Measurements from ENCODE around the gene LIME1. TPM values are rescaled to one million over a fixed set of nuclear protein-coding genes. Genes with fewer than 3 reads are reported as not detected.
A peak's percentile ranks its signal among the peaks of the same experiment; 100 is the strongest.
"Not testable (repeated sequence)": the region's sequence is repeated elsewhere in the genome, so short reads cannot be mapped to it uniquely, and the experiment has no call there.

LIME1 gene
- total and polyA plus RNA-seq, 5 donors from 2014 or later: 237 to 547 (median 403) TPM

GRCh38 chr20:63730189-63730733 lies 6.2 kb upstream of the LIME1 start:
- peaks cover 5 to 34% (median 26%) of the 10 kb centered on the region in 4 donors for H3K4me1 Mint-ChIP-seq
- Histone ChIP-seq H3K36me3 (ENCODE audit: control insufficient read depth, insufficient read depth, low read length) (peaks cover 20% of the 10 kb centered on the region), H3K4me1 (ENCODE audit: control insufficient read depth, insufficient read depth, low read length, poor library complexity, severe bottlenecking) (peaks cover 52% of the 10 kb centered on the region), H3K27ac (ENCODE audit: insufficient read depth, low read length, poor library complexity, severe bottlenecking) (peak overlapping the region; percentile 69), H3K4me3 (ENCODE audit: low read depth, low read length) (peak overlapping the region; percentile 71)
- H3K4me3 Mint-ChIP-seq; H3K9me3 ChIP-seq (ENCODE audit: control insufficient read depth in 2 of 2, low read length in 2 of 2); H3K27me3 Mint-ChIP-seq; DNase-seq; H3K27me3 ChIP-seq (ENCODE audit: control insufficient read depth, insufficient read depth, low read length); ATAC-seq (ENCODE audit: low read depth in 2 of 2); H3K9me3 Mint-ChIP-seq: not testable (repeated sequence)
- H3K36me3 Mint-ChIP-seq: peaks cover 23% of the 10 kb centered on the region
- peak overlapping the region in 1 of 3 donors; percentile 83 for H3K27ac Mint-ChIP-seq

DNA sequence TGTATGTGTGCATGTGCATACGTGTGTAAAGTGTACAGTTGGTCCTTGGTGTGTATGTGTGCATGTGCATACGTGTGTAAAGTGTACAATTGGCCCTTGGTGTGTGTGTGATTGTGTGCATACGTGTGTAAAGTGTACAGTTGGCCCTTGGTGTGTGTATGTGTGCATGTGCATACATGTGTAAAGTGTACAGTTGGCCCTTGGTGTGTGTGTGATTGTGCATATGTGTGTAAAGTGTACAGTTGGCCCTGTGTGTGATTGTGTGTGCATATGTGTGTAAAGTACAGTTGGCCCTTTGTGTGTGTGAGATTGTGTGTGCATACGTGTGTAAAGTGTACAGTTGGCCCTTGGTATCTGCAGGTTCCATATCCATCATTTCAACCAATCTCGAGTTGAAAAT lies 5.1 kb upstream of the LIME1 start:
- Histone ChIP-seq H3K9me3 (ENCODE audit: control insufficient read depth in 2 of 2, low read length in 2 of 2) (no peaks in the 10 kb centered on the region), H3K27ac (ENCODE audit: insufficient read depth, low read length, poor library complexity, severe bottlenecking) (peak overlapping the region; percentile 69), H3K27me3 (ENCODE audit: control insufficient read depth, insufficient read depth, low read length) (no peaks in the 10 kb centered on the region), H3K4me3 (ENCODE audit: low read depth, low read length) (peak overlapping the region; percentile 71), H3K4me1 (ENCODE audit: control insufficient read depth, insufficient read depth, low read length, poor library complexity, severe bottlenecking) (peaks cover 63% of the 10 kb centered on the region), H3K36me3 (ENCODE audit: control insufficient read depth, insufficient read depth, low read length) (peaks cover 15% of the 10 kb centered on the region)
- H3K36me3 Mint-ChIP-seq: peaks cover 25% of the 10 kb centered on the region
- DNase-seq (no peak), ATAC-seq (ENCODE audit: low read depth in 2 of 2) (no peak)
- no peak overlapping the region for H3K4me3 Mint-ChIP-seq
- peaks cover 0 to 2% (median 0%) of the 10 kb centered on the region in 7 donors for H3K9me3 Mint-ChIP-seq
- H3K27ac Mint-ChIP-seq: no peak overlapping the region
- peaks cover 5 to 45% (median 35%) of the 10 kb centered on the region in 4 donors for H3K4me1 Mint-ChIP-seq
- no peaks in the 10 kb centered on the region for H3K27me3 Mint-ChIP-seq

GRCh38 chr20:63732118-63733095 lies 4.1 kb upstream of the LIME1 start:
- Histone ChIP-seq H3K4me3 (ENCODE audit: low read depth, low read length) (no peak overlapping the region), H3K9me3 (ENCODE audit: control insufficient read depth in 2 of 2, low read length in 2 of 2) (no peaks in the 10 kb centered on the region), H3K36me3 (ENCODE audit: control insufficient read depth, insufficient read depth, low read length) (peaks cover 15% of the 10 kb centered on the region), H3K27me3 (ENCODE audit: control insufficient read depth, insufficient read depth, low read length) (no peaks in the 10 kb centered on the region), H3K27ac (ENCODE audit: insufficient read depth, low read length, poor library complexity, severe bottlenecking) (no peak overlapping the region), H3K4me1 (ENCODE audit: control insufficient read depth, insufficient read depth, low read length, poor library complexity, severe bottlenecking) (peaks cover 62% of the 10 kb centered on the region)
- peaks cover 0 to 2% (median 0%) of the 10 kb centered on the region in 7 donors for H3K9me3 Mint-ChIP-seq
- ATAC-seq (ENCODE audit: low read depth in 2 of 2) (no peak), DNase-seq (no peak)
- H3K27me3 Mint-ChIP-seq: no peaks in the 10 kb centered on the region
- no peak overlapping the region for H3K27ac Mint-ChIP-seq
- H3K4me1 Mint-ChIP-seq: peaks cover 5 to 37% (median 30%) of the 10 kb centered on the region in 4 donors
- peaks cover 21% of the 10 kb centered on the region for H3K36me3 Mint-ChIP-seq
- H3K4me3 Mint-ChIP-seq: no peak overlapping the region

DNA sequence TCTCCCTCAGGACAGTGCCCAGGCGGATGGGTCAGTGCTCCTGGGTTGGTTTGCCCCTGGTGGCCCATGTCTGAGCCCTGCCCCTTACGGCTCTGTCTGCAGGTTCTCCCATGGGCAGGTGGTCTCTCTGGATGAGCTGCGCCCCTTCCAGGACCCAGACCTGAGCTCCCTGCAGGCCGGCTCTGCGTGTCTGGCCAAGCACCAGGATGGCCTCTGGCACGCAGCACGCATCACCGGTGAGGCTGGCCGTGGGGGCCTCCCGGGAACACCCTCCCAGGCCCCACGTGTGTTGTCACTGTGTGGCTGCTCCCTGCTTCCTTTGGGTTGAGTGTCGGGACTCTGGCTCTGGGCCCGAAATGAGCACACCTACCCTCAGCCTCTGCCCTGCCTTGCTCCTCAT lies 3.3 kb upstream of the LIME1 start:
- Histone ChIP-seq H3K27ac (ENCODE audit: insufficient read depth, low read length, poor library complexity, severe bottlenecking) (no peak overlapping the region), H3K4me1 (ENCODE audit: control insufficient read depth, insufficient read depth, low read length, poor library complexity, severe bottlenecking) (peaks cover 57% of the 10 kb centered on the region), H3K9me3 (ENCODE audit: control insufficient read depth in 2 of 2, low read length in 2 of 2) (no peaks in the 10 kb centered on the region), H3K36me3 (ENCODE audit: control insufficient read depth, insufficient read depth, low read length) (peaks cover 15% of the 10 kb centered on the region), H3K4me3 (ENCODE audit: low read depth, low read length) (no peak overlapping the region), H3K27me3 (ENCODE audit: control insufficient read depth, insufficient read depth, low read length) (no peaks in the 10 kb centered on the region)
- H3K27me3 Mint-ChIP-seq: no peaks in the 10 kb centered on the region
- H3K27ac Mint-ChIP-seq: no peak overlapping the region
- H3K36me3 Mint-ChIP-seq: peaks cover 21% of the 10 kb centered on the region
- H3K4me1 Mint-ChIP-seq: peaks cover 5 to 30% (median 25%) of the 10 kb centered on the region in 4 donors
- ATAC-seq (ENCODE audit: low read depth in 2 of 2) (no peak), DNase-seq (no peak)
- H3K9me3 Mint-ChIP-seq: peaks cover 0 to 2% (median 0%) of the 10 kb centered on the region in 7 donors
- no peak overlapping the region for H3K4me3 Mint-ChIP-seq

DNA sequence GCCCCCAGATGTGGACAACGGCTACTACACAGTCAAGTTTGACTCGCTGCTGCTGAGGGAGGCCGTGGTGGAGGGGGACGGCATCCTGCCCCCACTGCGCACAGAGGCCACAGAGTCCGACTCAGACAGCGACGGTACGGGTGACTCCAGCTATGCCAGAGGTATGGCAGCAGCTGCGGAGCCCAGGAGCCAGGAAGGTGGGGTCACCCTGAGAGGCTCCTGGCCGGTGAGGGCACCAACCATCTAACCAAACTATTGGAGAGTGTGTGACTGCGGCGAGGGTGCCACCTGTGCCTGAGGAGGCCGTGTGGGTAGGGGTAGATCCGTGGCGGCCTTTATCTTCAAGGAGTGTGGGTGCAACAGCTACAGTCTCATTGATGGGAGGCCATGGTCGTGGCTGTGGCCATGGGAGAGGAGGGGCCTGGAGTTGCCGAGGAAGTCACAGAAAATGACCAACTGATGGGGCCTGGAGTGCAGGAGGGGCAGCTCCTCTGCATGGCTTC lies 2.8 kb upstream of the LIME1 start:
- H3K9me3 Mint-ChIP-seq: no peaks in the 10 kb centered on the region
- peak overlapping the region in 3 of 4 donors; percentile 42 to 79 (median 62) for H3K4me3 Mint-ChIP-seq
- H3K36me3 Mint-ChIP-seq: peaks cover 21% of the 10 kb centered on the region
- Histone ChIP-seq H3K4me3 (ENCODE audit: low read depth, low read length) (no peak overlapping the region), H3K36me3 (ENCODE audit: control insufficient read depth, insufficient read depth, low read length) (peaks cover 15% of the 10 kb centered on the region), H3K27ac (ENCODE audit: insufficient read depth, low read length, poor library complexity, severe bottlenecking) (no peak overlapping the region), H3K27me3 (ENCODE audit: control insufficient read depth, insufficient read depth, low read length) (no peaks in the 10 kb centered on the region), H3K9me3 (ENCODE audit: control insufficient read depth in 2 of 2, low read length in 2 of 2) (no peaks in the 10 kb centered on the region), H3K4me1 (ENCODE audit: control insufficient read depth, insufficient read depth, low read length, poor library complexity, severe bottlenecking) (peaks cover 57% of the 10 kb centered on the region)
- no peaks in the 10 kb centered on the region for H3K27me3 Mint-ChIP-seq
- DNase-seq (no peak), ATAC-seq (ENCODE audit: low read depth in 2 of 2) (no peak)
- peaks cover 5 to 25% (median 20%) of the 10 kb centered on the region in 4 donors for H3K4me1 Mint-ChIP-seq
- peak overlapping the region in 1 of 3 donors; percentile 62 for H3K27ac Mint-ChIP-seq

DNA sequence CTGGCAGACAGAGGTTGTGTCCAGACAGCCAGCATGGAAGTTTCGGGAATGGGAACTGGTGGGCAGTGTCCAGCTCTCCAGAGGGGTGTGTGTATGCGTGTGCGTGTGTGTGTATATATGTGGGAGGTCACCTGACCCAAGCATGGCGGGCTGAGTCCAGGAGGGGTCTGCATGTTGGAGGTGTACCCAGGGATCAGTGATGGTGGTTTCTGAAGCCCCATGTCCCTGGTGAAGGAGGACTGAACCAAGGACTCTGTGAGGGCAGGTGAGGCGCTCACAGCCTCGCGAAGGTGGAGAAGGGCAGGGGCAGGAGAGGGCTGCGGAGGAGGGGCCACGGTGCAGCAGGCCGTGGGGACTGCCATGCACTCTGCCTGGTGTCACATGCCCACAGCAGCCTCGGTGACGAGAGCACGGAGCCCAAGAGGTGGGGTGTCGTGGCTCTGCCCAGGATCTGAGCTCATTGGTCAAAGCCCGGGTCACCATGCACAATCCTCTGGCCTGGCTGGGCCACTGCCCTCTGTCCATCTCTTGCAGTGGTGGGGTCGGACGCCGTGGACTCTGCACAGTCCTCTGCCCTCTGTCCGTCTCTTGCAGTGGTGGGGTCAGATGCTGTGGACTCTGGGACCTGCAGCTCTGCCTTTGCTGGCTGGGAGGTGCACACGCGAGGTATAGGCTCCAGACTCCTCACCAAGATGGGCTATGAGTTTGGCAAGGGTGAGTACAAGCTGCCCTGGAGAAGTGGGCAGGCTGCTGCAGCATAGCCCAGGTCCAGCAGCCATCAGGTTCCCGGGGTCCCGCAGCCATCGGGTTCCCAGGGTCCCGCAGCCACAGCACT lies 2.1 kb upstream of the LIME1 start:
- Mint-ChIP-seq H3K9me3 (no peaks in the 10 kb centered on the region), H3K36me3 (peaks cover 21% of the 10 kb centered on the region), H3K4me3 (peak overlapping the region in 3 of 4 donors; percentile 42 to 79 (median 62)), H3K27ac (peak overlapping the region in 1 of 3 donors; percentile 62), H3K4me1 (peaks cover 4 to 23% (median 16%) of the 10 kb centered on the region in 4 donors), H3K27me3 (no peaks in the 10 kb centered on the region)
- peaks cover 15% of the 10 kb centered on the region for H3K36me3 ChIP-seq (ENCODE audit: control insufficient read depth, insufficient read depth, low read length)
- peaks cover 58% of the 10 kb centered on the region for H3K4me1 ChIP-seq (ENCODE audit: control insufficient read depth, insufficient read depth, low read length, poor library complexity, severe bottlenecking)
- no peaks in the 10 kb centered on the region for H3K9me3 ChIP-seq (ENCODE audit: control insufficient read depth in 2 of 2, low read length in 2 of 2)
- no peaks in the 10 kb centered on the region for H3K27me3 ChIP-seq (ENCODE audit: control insufficient read depth, insufficient read depth, low read length)
- H3K4me3 ChIP-seq (ENCODE audit: low read depth, low read length): no peak overlapping the region
- DNase-seq (no peak), ATAC-seq (ENCODE audit: low read depth in 2 of 2) (no peak)
- H3K27ac ChIP-seq (ENCODE audit: insufficient read depth, low read length, poor library complexity, severe bottlenecking): peak overlapping the region; percentile 14
